Esophagus squamous epithelium (tissue), 4 donors: Measurements from ENCODE around the gene AUTS2.

Source experiments
- POLR2A ChIP-seq, 4 donors: fragments of 450-650 bp; IDR thresholded peaks; one replicate each; pipeline ENCODE4 v1.6.1; 2017; ENCODE audit warnings: antibody characterized with exemption in 4 of 4, mild to moderate bottlenecking in 4 of 4, moderate library complexity in 3 of 4
- TF ChIP-seq, protein P1 (sequence below), 6 experiments: fragments of 450-650 bp in 4 of 6; fragments of 200-600 bp in 2 of 6; sonication (generic) in 2 of 6; IDR thresholded peaks; one replicate each; pipeline ENCODE4 v1.5.1; 2016 to 2019; ENCODE audit warnings: antibody characterized with exemption in 6 of 6, mild to moderate bottlenecking in 4 of 6, moderate library complexity in 4 of 6

DNA sequence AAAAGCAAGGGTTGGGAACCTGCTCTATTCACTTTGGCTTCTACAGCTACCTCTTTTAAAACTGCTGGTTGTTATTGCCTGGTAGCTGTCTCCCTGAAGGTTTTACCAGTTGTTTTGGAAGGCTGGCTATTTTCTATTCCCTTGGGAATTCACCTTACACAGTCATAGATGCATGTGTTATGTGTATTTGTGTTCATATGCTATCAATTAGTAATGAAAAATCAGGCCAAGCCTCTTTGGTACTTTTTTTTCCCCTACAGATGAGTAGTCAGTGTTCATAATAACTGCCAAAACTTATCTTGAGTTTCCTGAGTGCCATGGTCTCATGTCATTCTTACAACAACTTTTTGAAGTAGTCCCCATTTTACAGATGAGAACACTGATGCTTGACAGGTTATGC lies 795.7 kb downstream of the AUTS2 start:
- TF ChIP-seq, protein P1, sequence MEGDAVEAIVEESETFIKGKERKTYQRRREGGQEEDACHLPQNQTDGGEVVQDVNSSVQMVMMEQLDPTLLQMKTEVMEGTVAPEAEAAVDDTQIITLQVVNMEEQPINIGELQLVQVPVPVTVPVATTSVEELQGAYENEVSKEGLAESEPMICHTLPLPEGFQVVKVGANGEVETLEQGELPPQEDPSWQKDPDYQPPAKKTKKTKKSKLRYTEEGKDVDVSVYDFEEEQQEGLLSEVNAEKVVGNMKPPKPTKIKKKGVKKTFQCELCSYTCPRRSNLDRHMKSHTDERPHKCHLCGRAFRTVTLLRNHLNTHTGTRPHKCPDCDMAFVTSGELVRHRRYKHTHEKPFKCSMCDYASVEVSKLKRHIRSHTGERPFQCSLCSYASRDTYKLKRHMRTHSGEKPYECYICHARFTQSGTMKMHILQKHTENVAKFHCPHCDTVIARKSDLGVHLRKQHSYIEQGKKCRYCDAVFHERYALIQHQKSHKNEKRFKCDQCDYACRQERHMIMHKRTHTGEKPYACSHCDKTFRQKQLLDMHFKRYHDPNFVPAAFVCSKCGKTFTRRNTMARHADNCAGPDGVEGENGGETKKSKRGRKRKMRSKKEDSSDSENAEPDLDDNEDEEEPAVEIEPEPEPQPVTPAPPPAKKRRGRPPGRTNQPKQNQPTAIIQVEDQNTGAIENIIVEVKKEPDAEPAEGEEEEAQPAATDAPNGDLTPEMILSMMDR (IDR thresholded peaks at IDR 0.05) = no peak
- no peak for TF ChIP-seq POLR2A (IDR thresholded peaks at IDR 0.05)
